Natural killer cell (primary cell): ENCODE results near the gene ITGA5. TPM values are rescaled to one million over a fixed set of nuclear protein-coding genes. Genes with fewer than 3 reads are reported as not detected.
A peak's percentile ranks its signal among the peaks of the same experiment; 100 is the strongest.

Experiments
- ATAC-seq, 3 donors: fragments of 150-1000 bp in 2 of 3; fragments of 200-7000 bp in 1 of 3; cut with Tn5 transposase; 1 replicate in 1 of 3; 2 replicates in 2 of 3; pipeline ENCODE4 v1.10.0; 2021; ENCODE audit warnings: mild to moderate bottlenecking in 2 of 3, moderate library complexity in 2 of 3
- DNase-seq, 2 donors: peaks; one replicate each; pipeline versions ENCODE4 v3.0.0 to v3.0.0-alpha.2; 2013 to 2021; ENCODE audit warnings: mixed read lengths in 1 of 2
- H3K27ac ChIP-seq: one replicate; pipeline ENCODE4 v1.5.1; 2013; ENCODE audit warnings: mild to moderate bottlenecking, low read length
- H3K27me3 ChIP-seq: one replicate; pipeline ENCODE4 v1.6.1; 2013; ENCODE audit warnings: low read length; ENCODE audit not compliant: control insufficient read depth, insufficient read depth
- H3K36me3 ChIP-seq: one replicate; pipeline ENCODE4 v1.6.1; 2013; ENCODE audit warnings: low read length; ENCODE audit not compliant: control insufficient read depth, insufficient read depth
- H3K4me1 ChIP-seq: one replicate; pipeline ENCODE4 v1.6.1; 2013; ENCODE audit warnings: low read length; ENCODE audit not compliant: control insufficient read depth, insufficient read depth
- H3K4me3 ChIP-seq: one replicate; pipeline ENCODE4 v1.5.1; 2013; ENCODE audit warnings: low read length
- H3K9me3 ChIP-seq: one replicate; pipeline ENCODE4 v1.6.1; 2013; ENCODE audit warnings: low read length; ENCODE audit not compliant: control insufficient read depth, insufficient read depth
- H3K27ac Mint-ChIP-seq, 2 donors: one replicate each; pipeline ENCODE4 v1.8.0; 2022; ENCODE audit warnings: mild to moderate bottlenecking in 2 of 2, mixed read lengths in 2 of 2, moderate library complexity in 1 of 2
- H3K27me3 Mint-ChIP-seq, 2 donors: one replicate each; pipeline ENCODE4 v1.8.0; 2022; ENCODE audit warnings: low read depth in 2 of 2, mixed read lengths in 2 of 2
- H3K36me3 Mint-ChIP-seq: one replicate; pipeline ENCODE4 v1.8.0; 2022; ENCODE audit warnings: mixed read lengths
- H3K4me1 Mint-ChIP-seq, 2 donors: one replicate each; pipeline ENCODE4 v1.8.0; 2022; ENCODE audit warnings: mixed read lengths in 2 of 2
- H3K4me3 Mint-ChIP-seq: one replicate; pipeline ENCODE4 v1.8.0; 2022; ENCODE audit warnings: mild to moderate bottlenecking, moderate library complexity, mixed read lengths
- H3K9me3 Mint-ChIP-seq, 2 donors: one replicate each; pipeline ENCODE4 v1.8.0; 2022; ENCODE audit warnings: mixed read lengths in 2 of 2
- WGBS: methylation state at CpG from one replicate; pipeline ENCODE4 v1.1.7; 2013; ENCODE audit warnings: missing lambda C conversion rate; ENCODE audit not compliant: insufficient coverage; 5-methylcytosine and 5-hydroxymethylcytosine counted together
- intact Hi-C: fragments of 100-400 bp; cut with micrococcal nuclease; formaldehyde crosslinking; loops from one replicate; pipeline ENCODE4 v1.14.2; 2022
- total RNA-seq, 4 donors: library from RNA; stranded (reverse); fragments of 120-200 nt in 1 of 4; gene quantifications; one replicate each; pipeline versions ENCODE4 v1.2.3 to v1.2.4, GENCODE V29; 2013 to 2022
- TF ChIP-seq, protein P1 (sequence below): fragments of 200-600 bp; IDR thresholded peaks from one replicate; pipeline ENCODE4 v1.8.0; 2022; ENCODE audit warnings: antibody characterized with exemption

Gene ITGA5
- total RNA-seq, 3 donors from 2014 or later (not counting 1 experiment from before 2014, with no cell fraction given), result 177 to 232 (median 207) TPM

DNA sequence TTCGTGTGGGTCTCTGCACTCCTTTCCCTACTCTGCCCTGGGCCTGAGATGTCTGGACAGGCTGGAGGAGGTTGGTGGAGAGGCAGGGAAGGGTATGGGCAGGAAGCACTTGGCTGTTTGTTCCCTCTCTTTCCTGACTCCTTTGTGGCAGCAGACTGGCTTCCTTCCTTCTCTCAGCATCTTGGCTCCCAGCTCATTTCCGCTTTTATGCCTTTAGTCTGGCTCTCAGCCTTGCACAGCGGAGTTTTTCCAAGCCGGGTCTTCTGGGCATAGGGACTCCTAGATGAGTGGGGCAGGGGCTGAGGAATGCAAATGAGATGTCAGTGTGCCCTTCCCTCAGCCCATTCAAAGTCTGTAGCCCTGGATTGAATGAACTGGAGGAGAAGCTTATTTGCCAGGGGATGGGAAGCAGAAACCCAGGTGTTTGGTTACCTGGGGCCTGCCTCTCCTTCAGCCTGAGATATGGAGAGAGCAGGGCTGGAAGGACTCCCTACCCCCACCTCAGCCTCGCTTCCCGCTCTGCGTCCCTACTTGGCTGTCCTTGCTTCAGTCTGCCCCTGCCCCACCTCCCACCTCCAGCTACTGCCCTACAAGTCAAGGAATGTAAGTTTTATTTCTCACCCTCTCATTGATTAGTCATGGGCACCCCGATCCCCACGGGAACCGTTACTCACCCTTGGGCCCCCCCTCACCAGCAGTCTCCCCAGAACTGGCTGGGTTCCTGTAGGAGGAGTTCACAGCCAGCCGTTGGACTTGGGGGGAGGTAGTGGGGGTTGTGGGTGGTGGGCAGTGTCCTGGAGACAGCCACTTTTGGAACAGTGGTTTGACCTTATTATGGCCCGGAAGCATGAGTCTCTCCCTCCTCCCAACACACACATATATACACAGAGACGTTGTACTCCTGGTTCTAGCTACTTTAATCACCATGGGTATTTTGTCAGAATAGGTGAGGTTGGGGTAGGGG, 9.3 kb upstream of the ITGA5 start:
- intact Hi-C loops, result no loop called here
- Mint-ChIP-seq H3K27ac (peak overlapping the region; percentile 36 to 86), H3K27me3 (no peaks in the 10 kb centered on the region), H3K4me1 (peaks cover 63 to 81% of the 10 kb centered on the region in 2 donors), H3K36me3 (no peaks in the 10 kb centered on the region), H3K9me3 (no peaks in the 10 kb centered on the region), H3K4me3 (peak overlapping the region; percentile 46)
- DNase-seq, result peak; percentile 22 to 47
- H3K27me3 ChIP-seq, result no peaks in the 10 kb centered on the region
- TF ChIP-seq, protein P1, sequence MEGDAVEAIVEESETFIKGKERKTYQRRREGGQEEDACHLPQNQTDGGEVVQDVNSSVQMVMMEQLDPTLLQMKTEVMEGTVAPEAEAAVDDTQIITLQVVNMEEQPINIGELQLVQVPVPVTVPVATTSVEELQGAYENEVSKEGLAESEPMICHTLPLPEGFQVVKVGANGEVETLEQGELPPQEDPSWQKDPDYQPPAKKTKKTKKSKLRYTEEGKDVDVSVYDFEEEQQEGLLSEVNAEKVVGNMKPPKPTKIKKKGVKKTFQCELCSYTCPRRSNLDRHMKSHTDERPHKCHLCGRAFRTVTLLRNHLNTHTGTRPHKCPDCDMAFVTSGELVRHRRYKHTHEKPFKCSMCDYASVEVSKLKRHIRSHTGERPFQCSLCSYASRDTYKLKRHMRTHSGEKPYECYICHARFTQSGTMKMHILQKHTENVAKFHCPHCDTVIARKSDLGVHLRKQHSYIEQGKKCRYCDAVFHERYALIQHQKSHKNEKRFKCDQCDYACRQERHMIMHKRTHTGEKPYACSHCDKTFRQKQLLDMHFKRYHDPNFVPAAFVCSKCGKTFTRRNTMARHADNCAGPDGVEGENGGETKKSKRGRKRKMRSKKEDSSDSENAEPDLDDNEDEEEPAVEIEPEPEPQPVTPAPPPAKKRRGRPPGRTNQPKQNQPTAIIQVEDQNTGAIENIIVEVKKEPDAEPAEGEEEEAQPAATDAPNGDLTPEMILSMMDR, result no peak
- no peaks in the 10 kb centered on the region for H3K36me3 ChIP-seq
- no peaks in the 10 kb centered on the region for H3K9me3 ChIP-seq
- no peak overlapping the region for H3K27ac ChIP-seq
- no peak overlapping the region for H3K4me3 ChIP-seq
- ATAC-seq, result peak; percentile 42 to 73 (median 61)
- peaks cover 52% of the 10 kb centered on the region for H3K4me1 ChIP-seq
- 72% methylated on average over 6 of the region's 13 CpGs for WGBS

DNA sequence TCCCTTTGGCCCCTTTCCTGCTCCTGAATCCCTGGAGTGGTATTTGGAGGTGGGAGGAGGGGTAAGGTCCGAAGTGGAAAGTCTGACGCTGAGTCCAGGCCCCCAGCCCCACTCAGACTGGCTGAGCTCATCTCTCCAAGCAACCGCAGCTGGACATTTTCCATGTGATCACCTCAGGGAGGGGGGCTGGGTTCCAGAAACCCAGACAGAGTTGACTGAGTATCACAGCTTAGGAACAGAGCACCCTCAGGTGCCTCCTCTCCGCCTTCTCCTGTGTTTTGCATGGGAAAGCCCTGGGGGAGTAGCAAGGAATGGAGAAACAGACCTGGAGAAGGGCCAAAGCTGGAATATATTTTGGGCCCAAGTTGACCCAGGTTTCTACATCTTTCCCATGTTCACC, 8.0 kb upstream of the ITGA5 start:
- H3K9me3 Mint-ChIP-seq, result no peaks in the 10 kb centered on the region
- H3K36me3 ChIP-seq, result no peaks in the 10 kb centered on the region

DNA sequence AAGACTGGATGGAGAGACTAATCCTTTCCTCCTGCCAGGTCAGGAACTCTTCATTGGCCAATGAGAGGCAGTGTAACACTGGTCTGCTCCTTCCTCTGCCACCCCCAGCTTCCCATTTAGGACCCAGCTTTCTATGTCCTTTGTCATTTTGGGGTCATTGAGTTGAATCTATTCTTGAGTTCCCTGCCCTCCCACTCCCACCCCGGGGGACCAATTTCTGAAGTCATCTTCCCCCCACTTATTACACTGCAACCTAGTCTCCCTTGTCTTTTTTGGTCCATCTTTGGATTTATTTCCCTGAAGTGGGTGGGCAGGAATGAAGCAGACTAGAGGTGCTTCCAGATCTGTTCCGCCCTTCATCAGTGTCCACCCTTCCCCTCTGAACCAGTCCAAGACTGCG, 7.6 kb upstream of the ITGA5 start:
- WGBS, result 95% methylated on average over 3 of the region's 3 CpGs
- TF ChIP-seq, protein P1, result no peak
- Mint-ChIP-seq H3K27ac (no peak overlapping the region), H3K9me3 (no peaks in the 10 kb centered on the region), H3K27me3 (no peaks in the 10 kb centered on the region), H3K36me3 (no peaks in the 10 kb centered on the region), H3K4me3 (no peak overlapping the region), H3K4me1 (peaks cover 46 to 71% of the 10 kb centered on the region in 2 donors)
- ATAC-seq, result no peak
- Histone ChIP-seq H3K27ac (no peak overlapping the region), H3K4me1 (peaks cover 36% of the 10 kb centered on the region), H3K36me3 (no peaks in the 10 kb centered on the region), H3K4me3 (no peak overlapping the region), H3K27me3 (no peaks in the 10 kb centered on the region), H3K9me3 (no peaks in the 10 kb centered on the region)
- DNase-seq, result no peak
- intact Hi-C loops, result no loop called here

More for the DNA sequence above, 8.0 kb upstream of the ITGA5 start:
- peak overlapping the region; percentile 36 to 86 for H3K27ac Mint-ChIP-seq
- ATAC-seq (no peak), DNase-seq (no peak)
- no peak overlapping the region for H3K4me3 ChIP-seq
- H3K27me3 ChIP-seq, result no peaks in the 10 kb centered on the region
- intact Hi-C loops, result no loop called here
- H3K9me3 ChIP-seq, result no peaks in the 10 kb centered on the region
- H3K4me1 Mint-ChIP-seq, result peaks cover 50 to 72% of the 10 kb centered on the region in 2 donors
- H3K36me3 Mint-ChIP-seq, result no peaks in the 10 kb centered on the region
- H3K4me1 ChIP-seq, result peaks cover 41% of the 10 kb centered on the region
- TF ChIP-seq, protein P1, result no peak
- no peak overlapping the region for H3K4me3 Mint-ChIP-seq
- H3K27ac ChIP-seq, result no peak overlapping the region
- H3K27me3 Mint-ChIP-seq, result no peaks in the 10 kb centered on the region
- 90% methylated on average over 4 of the region's 4 CpGs for WGBS
